Lower leg skin (tissue), 4 donors: ENCODE results near the gene RIGI. TPM values are rescaled to one million over a fixed set of nuclear protein-coding genes. Genes with fewer than 3 reads are reported as not detected.
"Not testable (repeated sequence)": the region's sequence is repeated elsewhere in the genome, so short reads cannot be mapped to it uniquely, and the experiment has no call there.

Experiments
- DNase-seq, 2 donors: peaks; one replicate each; pipeline ENCODE4 v3.0.0-alpha.2; 2019; ENCODE audit warnings: low spot score in 2 of 2
- H3K4me3 ChIP-seq: fragments of 200-600 bp; sonication (generic); 2 replicates; pipeline ENCODE4 v1.5.1; 2017; ENCODE audit warnings: mild to moderate bottlenecking, low read depth; ENCODE audit not compliant: poor library complexity, severe bottlenecking
- POLR2A ChIP-seq, 2 donors: fragments of 450-650 bp; IDR thresholded peaks; one replicate each; pipeline ENCODE4 v1.6.1; 2016 to 2017; ENCODE audit warnings: antibody characterized with exemption in 2 of 2, mild to moderate bottlenecking in 1 of 2, moderate library complexity in 1 of 2
- WGBS, 2 donors: methylation state at CpG; one replicate each; pipeline ENCODE4 v1.1.5; 2018; 5-methylcytosine and 5-hydroxymethylcytosine counted together
- intact Hi-C: fragments of 100-400 bp; cut with DNase I; formaldehyde crosslinking; loops from one replicate; pipeline ENCODE4 v1.15.0; 2023; ENCODE audit warnings: low total_unique reads
- total RNA-seq, 4 donors: library from RNA; depleted of rRNA; stranded (reverse); fragments of >200 nt; gene quantifications; one replicate each; pipeline ENCODE4 v1.1.0, GENCODE V29; 2016
- TF ChIP-seq, protein P1 (sequence below), 3 donors: fragments of 450-650 bp; IDR thresholded peaks; one replicate each; pipeline ENCODE4 v1.5.1; 2016; ENCODE audit warnings: antibody characterized with exemption in 3 of 3, mild to moderate bottlenecking in 3 of 3, moderate library complexity in 2 of 3

Gene RIGI
- total RNA-seq, 4 donors from 2014 or later: 5.0 to 12.0 (median 7.1) TPM

DNA sequence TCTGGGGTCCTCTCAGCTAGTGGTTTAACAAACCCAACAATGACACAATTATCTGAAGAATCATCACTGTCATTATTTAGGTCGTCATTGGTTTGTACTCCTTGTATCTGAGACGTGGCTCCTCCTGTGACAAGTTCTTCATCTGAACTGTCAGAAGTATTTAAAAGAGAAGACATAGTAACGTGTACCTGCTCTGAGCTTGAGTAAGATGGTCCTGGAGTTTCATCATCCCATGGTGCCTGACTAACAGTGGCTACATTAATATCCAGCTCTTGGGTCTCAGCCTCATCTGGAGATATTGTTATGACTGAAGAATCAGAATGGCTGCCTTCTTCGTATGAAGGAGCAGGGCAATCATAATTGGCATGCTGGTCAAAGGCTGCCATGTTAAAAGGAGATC is 17.1 kb upstream of the RIGI start:
- no peak for DNase-seq
- TF ChIP-seq, protein P1, sequence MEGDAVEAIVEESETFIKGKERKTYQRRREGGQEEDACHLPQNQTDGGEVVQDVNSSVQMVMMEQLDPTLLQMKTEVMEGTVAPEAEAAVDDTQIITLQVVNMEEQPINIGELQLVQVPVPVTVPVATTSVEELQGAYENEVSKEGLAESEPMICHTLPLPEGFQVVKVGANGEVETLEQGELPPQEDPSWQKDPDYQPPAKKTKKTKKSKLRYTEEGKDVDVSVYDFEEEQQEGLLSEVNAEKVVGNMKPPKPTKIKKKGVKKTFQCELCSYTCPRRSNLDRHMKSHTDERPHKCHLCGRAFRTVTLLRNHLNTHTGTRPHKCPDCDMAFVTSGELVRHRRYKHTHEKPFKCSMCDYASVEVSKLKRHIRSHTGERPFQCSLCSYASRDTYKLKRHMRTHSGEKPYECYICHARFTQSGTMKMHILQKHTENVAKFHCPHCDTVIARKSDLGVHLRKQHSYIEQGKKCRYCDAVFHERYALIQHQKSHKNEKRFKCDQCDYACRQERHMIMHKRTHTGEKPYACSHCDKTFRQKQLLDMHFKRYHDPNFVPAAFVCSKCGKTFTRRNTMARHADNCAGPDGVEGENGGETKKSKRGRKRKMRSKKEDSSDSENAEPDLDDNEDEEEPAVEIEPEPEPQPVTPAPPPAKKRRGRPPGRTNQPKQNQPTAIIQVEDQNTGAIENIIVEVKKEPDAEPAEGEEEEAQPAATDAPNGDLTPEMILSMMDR (IDR thresholded peaks at IDR 0.05): no peak
- no peak for TF ChIP-seq POLR2A (IDR thresholded peaks at IDR 0.05)
- 95 to 98% methylated on average over 4 of the region's 4 CpGs for WGBS, 2 donors
- intact Hi-C loops: no loop called here
- no peak overlapping the region for H3K4me3 ChIP-seq

DNA sequence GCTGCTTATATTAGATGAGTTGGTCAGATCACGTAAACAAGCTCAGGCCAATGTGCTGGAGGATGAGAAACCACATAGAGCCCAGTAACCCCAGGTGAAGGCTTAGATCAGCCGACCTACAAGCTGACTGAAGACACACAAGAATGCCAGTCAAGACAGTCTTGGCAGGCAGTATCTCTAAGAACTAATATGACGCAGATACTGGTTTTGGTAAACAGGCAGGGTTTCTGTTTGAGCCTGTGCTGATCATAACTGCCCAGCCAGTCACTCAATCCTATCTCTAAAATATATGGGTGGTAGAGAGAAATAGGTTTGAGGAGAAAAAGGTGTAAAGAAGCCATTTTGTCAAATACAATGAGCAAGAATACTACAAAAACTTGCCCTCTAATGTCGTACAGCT is 7.8 kb upstream of the RIGI start:
- DNase-seq: no peak
- 93 to 95% methylated on average over 4 of the region's 4 CpGs for WGBS, 2 donors
- intact Hi-C loops: no loop called here
- TF ChIP-seq, protein P1 (IDR thresholded peaks at IDR 0.05): no peak
- no peak for TF ChIP-seq POLR2A (IDR thresholded peaks at IDR 0.05)
- no peak overlapping the region for H3K4me3 ChIP-seq

DNA sequence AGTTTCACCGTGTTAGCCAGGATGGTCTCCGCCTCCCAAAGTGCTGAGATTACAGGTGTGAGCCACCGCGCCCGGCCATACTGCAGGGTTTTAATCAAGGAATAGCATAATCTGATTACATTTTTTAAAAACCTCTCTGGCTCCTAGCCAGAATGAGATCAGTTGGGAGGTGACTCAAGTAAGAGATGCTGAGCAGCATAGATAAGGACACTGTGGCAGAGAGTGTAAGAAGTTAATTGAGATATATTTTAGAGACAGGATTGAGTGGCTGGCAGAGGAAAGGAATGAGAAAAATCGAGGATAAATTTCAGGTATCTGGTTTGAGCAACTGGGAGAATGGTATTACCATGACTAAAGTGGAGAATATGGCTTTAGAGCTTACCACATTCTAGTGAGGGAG is 7.3 kb upstream of the RIGI start:
- DNase-seq: no peak
- 95 to 96% methylated on average over 6 of the region's 6 CpGs for WGBS, 2 donors
- no peak overlapping the region for H3K4me3 ChIP-seq
- intact Hi-C loops: no loop called here
- TF ChIP-seq, protein P1 (IDR thresholded peaks at IDR 0.05): no peak
- no peak for TF ChIP-seq POLR2A (IDR thresholded peaks at IDR 0.05)

DNA sequence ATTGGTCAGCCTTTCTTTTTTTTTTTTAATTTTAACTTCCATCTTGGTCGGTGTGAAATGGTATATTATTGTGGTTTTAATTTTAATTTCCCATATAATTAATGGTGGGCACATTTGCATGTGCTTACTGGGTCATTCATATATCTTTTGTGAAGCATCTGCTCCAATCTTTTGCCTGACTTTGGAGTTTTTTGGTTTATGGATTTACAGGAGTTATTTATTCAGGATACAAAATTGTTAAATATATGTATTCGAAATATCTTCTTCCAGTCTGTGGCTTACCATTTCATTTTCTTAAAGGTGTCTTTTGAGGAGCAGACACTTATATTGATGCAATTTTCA is 682 bp upstream of the RIGI start:
- WGBS, 2 donors: 12 to 13% methylated on average over 2 of the region's 2 CpGs
- intact Hi-C loops: no loop called here
- peak overlapping the region; percentile 58 for H3K4me3 ChIP-seq
- TF ChIP-seq, protein P1 (IDR thresholded peaks at IDR 0.05): no peak
- TF ChIP-seq POLR2A (IDR thresholded peaks at IDR 0.05): no peak
- DNase-seq: no peak

DNA sequence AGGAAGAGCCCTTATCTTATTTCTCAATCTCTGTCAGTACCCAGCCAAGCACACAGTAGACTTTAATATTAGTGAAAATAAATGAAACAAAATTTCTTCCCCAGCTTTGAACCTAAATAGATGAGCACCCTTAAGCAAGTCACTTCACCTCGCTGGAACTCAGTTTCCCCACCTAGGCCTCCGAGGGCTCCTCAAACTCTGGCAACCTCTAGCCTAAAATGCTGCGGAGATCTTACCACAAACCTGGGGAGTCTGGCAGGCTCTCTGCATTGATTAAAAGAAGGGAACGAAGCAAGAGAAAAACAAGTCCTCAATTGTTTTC is 326 bp downstream of the RIGI start:
- peak overlapping the region; percentile 58 for H3K4me3 ChIP-seq
- no peak for TF ChIP-seq POLR2A (IDR thresholded peaks at IDR 0.05)
- TF ChIP-seq, protein P1 (IDR thresholded peaks at IDR 0.05): no peak
- 0% methylated on average over 4 of the region's 4 CpGs for WGBS, 2 donors
- DNase-seq: no peak
- intact Hi-C loops: no loop called here

DNA sequence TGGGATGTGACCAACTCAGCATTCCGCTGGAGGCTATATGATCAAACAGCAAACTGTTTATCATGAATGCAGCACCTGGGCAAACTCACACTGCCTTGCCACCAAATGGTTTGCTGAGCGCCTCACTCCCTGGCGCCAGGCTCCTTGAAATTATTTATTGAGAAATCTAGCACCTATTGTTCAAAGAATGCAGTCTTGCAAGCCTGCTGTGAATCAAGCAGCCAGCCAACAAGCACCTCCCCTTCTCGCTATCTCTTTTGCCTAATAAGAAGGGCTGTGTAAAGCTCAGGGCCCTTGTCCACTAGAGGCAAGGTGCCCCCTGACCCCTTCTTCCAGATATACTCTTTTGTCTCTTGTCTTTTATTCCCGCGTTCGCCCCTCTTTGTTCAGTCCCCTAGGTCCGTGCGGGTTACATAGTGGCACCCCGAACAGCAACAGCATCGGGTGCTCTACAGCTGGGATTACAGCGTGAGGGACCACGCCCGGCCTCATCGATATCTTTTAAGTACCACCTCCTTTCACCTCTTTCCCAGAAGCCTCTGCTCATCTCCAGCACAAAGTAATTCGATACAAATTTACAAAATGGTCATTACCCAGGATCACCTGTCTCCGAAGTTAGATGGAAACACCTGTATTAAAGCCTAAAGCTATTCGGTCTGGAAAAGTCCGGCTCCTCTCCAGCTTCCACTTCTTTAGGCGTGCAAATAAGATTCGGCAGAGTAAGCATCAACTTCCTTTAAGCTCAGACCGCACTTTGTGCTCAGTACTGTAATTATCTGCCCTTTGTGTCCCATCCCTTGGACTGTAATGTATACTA is 896 bp downstream of the RIGI start:
- no peak for TF ChIP-seq POLR2A (IDR thresholded peaks at IDR 0.05)
- TF ChIP-seq, protein P1 (IDR thresholded peaks at IDR 0.05): no peak
- 13% methylated on average over 22 of the region's 22 CpGs for WGBS, 2 donors
- intact Hi-C loops: no loop called here
- peak overlapping the region; percentile 58 for H3K4me3 ChIP-seq
- peak in 1 of 2 donors; percentile 24 for DNase-seq

DNA sequence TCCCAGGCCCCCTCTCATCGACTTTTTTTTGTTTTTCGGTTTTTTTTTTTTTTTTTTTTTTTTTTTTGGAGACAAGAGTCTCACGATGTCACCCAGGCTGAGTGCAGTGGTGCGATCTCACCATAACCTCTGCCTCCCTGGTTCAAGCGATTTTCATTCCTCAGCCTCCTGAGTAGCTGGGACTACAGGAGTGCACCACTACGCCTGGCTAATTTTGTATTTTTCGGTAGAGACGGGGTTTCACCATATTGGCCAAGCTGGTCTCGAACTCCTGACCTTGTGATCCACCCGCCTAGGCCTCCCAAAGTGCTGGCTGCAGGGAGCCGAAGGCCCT is 1.5 kb downstream of the RIGI start:
- DNase-seq, H3K4me3 ChIP-seq, intact Hi-C loops: not testable (repeated sequence)
- 68 to 74% methylated on average over 11 of the region's 11 CpGs for WGBS, 2 donors
